Measurements from ENCODE around the gene GALNT3.

The GALNT3 gene

DNA sequence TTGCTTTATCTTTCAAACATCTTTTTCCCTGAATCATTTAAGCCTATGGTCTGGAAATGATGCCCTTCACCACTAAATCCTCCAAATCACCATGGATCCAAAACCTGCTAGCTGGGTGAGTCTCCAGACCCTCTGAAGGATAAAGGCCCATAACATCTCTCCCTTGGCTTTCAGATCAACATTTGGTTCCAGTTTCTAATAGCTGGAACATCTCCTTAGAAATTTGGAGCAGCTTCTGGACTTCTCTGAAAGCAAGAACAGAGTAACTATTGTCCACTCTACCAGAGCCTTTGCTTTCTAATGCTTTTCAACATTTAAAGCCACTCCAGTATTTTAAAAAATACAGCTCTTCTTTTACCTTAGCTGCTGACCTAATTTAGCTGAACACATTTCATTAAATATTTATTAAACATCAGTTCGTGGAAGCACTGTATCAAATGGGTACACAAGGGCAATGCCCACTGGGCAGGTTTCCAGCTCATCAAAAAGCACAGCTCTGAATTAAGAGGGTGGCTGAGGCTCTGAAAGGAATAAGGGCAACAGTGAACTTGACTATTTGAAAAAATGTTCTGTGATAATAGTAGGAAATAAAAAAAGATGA lies 75.3 kb downstream of the GALNT3 start:
- DNase-seq: no peak

DNA sequence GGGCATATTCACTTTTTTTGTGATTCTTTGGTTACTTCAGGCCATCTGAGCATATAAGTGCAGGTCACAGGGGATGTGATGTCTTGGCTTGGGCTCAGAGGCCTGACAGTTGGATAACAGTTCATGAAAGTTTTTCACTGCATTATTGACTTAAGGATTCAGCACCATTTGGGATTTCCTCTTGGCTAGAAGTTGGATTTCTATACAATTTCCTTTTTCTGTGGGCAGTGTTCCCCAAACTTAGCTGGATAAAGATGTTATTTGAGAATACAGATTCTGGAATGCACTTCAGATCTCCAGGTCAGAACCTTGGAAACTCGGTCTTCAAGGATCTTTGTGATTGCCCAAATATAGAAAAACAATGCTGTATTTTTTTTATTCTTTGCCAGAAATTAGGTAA lies 78.0 kb downstream of the GALNT3 start:
- DNase-seq: no peak

GRCh38 chr2:165706960-165707487 lies 87.0 kb downstream of the GALNT3 start:
- no peak for DNase-seq

DNA sequence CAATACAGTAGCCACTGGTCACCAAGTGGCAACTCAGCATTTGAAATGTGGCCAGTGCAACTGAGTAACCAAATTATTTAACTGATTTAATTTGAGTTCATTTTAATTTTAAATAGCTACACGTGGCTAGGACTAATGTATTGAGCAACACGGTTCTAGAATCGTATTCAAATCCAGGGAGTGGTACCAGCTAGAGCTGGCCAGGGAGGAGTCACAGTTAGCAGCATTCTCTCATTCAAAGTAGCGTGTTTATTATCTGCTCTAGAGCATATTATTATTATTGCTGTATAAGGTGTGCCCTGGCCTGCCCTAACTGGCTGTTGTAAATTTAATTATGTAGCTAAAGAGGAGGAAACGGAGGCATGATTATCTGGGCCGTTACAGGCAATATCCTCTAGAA lies 92.9 kb downstream of the GALNT3 start:
- no peak for DNase-seq

GRCh38 chr2:165700531-165700930 lies 93.5 kb downstream of the GALNT3 start:
- no peak for DNase-seq

GRCh38 chr2:165699946-165700345 lies 94.1 kb downstream of the GALNT3 start:
- peak; percentile 33 for DNase-seq

DNA sequence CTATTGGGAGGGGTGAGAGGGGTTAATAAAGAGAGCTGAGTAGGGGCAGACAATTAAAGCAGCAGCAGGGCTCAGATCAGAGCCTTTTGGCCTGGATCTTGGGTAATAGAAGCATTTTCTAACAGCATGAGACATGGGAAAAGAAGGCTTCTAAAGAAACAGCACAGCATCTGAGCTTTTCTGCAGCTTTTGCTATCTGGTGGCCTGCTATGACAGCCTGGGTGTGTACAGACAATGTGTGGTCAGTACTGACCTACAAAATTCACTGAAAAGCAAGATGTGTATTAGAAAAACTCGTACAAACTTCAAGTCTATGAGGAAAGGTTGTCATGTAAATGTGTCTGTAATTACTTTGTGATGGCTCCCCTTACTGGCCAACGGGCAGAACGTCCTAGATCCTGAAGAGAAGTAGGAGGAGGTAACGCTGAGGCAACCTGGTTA lies 95.6 kb downstream of the GALNT3 start:
- DNase-seq: peak; percentile 17

DNA sequence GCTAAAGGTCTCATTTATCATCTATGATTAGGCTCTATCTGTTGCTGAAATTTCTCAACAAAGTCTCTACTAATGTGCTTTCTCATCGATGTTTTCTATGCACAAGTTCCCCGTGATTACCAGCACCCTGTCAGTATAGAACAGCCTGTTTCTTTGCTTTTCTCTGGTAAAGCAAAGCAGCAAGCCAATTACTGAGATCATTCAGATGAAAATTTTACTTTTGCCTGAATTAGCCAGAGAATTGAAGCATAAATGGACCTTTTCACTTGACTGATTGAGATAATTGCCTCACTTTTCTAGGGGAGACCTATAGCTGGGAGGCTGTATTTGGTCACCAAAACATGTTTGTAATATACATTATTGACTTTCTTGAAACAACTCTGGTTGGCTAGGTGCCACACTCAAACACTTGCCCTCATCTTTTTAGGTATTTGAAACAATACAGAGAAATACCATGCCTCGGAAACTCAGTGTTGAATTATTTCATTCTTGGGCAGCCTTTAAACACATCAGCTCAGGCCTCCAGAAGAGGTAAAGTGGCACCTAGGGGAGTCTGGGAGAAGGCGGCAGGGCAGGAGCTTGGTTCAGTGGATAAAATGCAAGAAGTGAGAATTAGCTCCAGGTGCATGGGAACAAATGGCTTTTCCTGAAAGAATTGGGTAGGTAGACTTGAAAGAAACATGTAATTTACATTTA lies 96.2 kb downstream of the GALNT3 start:
- DNase-seq: no peak

Measured in MV-4-11 (cell line).